Thyroid gland (tissue), 4 donors: ENCODE results near the gene AOC1. TPM values are rescaled to one million over a fixed set of nuclear protein-coding genes. Genes with fewer than 3 reads are reported as not detected.

Source experiments
- DNase-seq, 2 donors: peaks; one replicate each; pipeline ENCODE4 v3.0.0-alpha.2; 2019
- H3K27ac ChIP-seq, 3 donors: fragments of 200-600 bp; sonication (generic); 1 replicate in 2 of 3; 2 replicates in 1 of 3; pipeline ENCODE4 v1.5.1; 2016 to 2019; ENCODE audit warnings: mild to moderate bottlenecking in 1 of 3, moderate library complexity in 1 of 3
- H3K27me3 ChIP-seq: fragments of 200-600 bp; sonication (generic); one replicate; pipeline ENCODE4 v1.5.1; 2019
- H3K36me3 ChIP-seq, 2 donors: fragments of 200-600 bp; sonication (generic); one replicate each; pipeline ENCODE4 v1.5.1; 2016 to 2019
- H3K4me1 ChIP-seq, 2 donors: fragments of 200-600 bp; sonication (generic); one replicate each; pipeline ENCODE4 v1.5.1; 2017 to 2019
- H3K4me3 ChIP-seq, 3 donors: fragments of 200-600 bp; sonication (generic); replicated peaks in 1 of 3; 1 replicate in 2 of 3; 2 replicates in 1 of 3; pipeline ENCODE4 v1.5.1; 2016; ENCODE audit warnings: mild to moderate bottlenecking in 1 of 3
- H3K9me3 ChIP-seq: fragments of 200-600 bp; sonication (generic); one replicate; pipeline ENCODE4 v1.5.1; 2017
- CTCF ChIP-seq, 6 experiments: fragments of 200-600 bp in 3 of 6; fragments of 450-650 bp in 3 of 6; sonication (generic) in 3 of 6; IDR thresholded peaks; one replicate each; pipeline ENCODE4 v1.5.1; 2016 to 2019; ENCODE audit warnings: antibody characterized with exemption in 6 of 6, mild to moderate bottlenecking in 2 of 6, inconsistent platforms in 1 of 6, moderate library complexity in 1 of 6
- POLR2A ChIP-seq, 2 donors: fragments of 450-650 bp; IDR thresholded peaks; one replicate each; pipeline ENCODE4 v1.6.1; 2017; ENCODE audit warnings: antibody characterized with exemption in 2 of 2, mild to moderate bottlenecking in 2 of 2, moderate library complexity in 1 of 2
- WGBS, 2 donors: methylation state at CpG; one replicate each; pipeline ENCODE4 v1.1.5; 2017; 5-methylcytosine and 5-hydroxymethylcytosine counted together
- intact Hi-C: fragments of 100-400 bp; cut with DNase I; formaldehyde crosslinking; loops from one replicate; pipeline ENCODE4 v1.15.1; 2023
- total RNA-seq, 4 donors: library from RNA; depleted of rRNA; stranded (reverse); fragments of >200 nt; gene quantifications; one replicate each; pipeline ENCODE4 v1.2.3, GENCODE V29; 2016

AOC1 gene
- total RNA-seq, 4 donors from 2014 or later = 0.22 to 0.71 TPM; not detected in 2

DNA sequence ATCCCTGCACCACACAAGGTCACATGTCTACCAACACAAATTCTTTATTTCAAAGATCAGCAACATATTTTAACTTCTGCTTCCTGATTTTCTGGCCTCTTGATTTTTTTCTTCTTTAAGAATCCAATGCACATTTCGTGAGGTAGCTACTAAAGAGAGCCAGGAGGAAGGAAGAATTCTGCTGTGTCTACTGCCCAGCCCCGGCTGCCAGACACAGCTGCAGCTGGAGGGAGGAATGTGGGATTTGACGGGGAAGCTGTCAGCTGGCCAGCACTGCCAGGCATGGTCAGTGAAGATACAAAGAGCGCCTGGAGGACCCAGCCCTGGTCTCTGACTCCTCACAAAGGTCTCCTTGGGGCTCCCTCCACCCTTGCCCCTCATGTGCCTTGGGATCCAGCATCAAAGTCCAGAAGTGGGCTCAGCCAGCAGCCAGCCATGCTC, 6.9 kb upstream of the AOC1 start:
- Histone ChIP-seq H3K4me3 (no peak overlapping the region), H3K27me3 (no peaks in the 10 kb centered on the region), H3K9me3 (no peaks in the 10 kb centered on the region), H3K36me3 (no peaks in the 10 kb centered on the region), H3K4me1 (no peaks in the 10 kb centered on the region), H3K27ac (no peak overlapping the region)
- WGBS, 2 donors = 49 to 50% methylated on average over 4 of the region's 4 CpGs
- no peak for DNase-seq
- intact Hi-C loops = no loop called here
- TF ChIP-seq POLR2A (IDR thresholded peaks at IDR 0.05) = no peak
- TF ChIP-seq CTCF (IDR thresholded peaks at IDR 0.05) = no peak

DNA sequence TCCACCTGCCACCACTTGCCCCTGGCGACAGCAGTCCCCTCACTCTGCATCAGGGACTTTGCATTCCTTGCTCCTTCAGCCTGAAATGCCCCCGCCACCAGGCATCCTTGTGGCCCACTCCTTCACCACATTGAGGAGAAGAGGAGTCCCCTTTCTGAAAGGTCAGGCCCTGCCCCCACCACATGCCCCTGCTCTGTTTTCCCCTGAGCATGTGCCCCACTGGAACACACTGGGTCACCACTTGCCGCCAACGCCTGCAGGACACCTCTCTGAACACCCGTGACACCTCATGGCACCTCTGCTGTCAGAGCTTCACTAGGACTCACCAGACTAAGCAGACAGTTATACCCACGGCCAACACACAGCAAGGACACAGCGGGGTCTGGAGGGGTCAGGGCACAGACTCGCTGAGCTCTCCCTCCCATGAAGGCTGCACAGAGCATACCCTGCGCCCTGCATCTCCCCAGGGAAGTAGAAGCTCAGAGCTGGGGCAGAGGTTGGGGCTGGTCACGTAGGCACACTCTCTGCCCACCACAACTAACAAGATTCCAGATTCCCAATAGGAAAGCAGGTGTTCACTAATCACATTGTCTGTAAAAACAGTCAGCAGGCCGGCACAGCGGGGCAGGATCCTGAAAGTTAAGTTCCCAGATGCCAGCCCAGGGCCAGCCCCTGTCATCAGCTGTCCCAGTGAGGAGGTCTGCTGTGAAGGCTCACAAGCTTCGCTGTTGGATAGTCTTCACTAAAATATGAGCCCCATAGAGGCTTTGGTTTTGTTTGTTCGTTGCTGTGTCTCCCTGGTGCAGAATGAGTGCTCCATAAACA, 5.8 kb upstream of the AOC1 start:
- DNase-seq = no peak
- TF ChIP-seq POLR2A (IDR thresholded peaks at IDR 0.05) (no peak), CTCF (IDR thresholded peaks at IDR 0.05) (no peak)
- Histone ChIP-seq H3K36me3 (no peaks in the 10 kb centered on the region), H3K4me1 (no peaks in the 10 kb centered on the region), H3K4me3 (no peak overlapping the region), H3K9me3 (no peaks in the 10 kb centered on the region), H3K27ac (no peak overlapping the region), H3K27me3 (no peaks in the 10 kb centered on the region)
- intact Hi-C loops = no loop called here
- WGBS, 2 donors = 91% methylated on average over 11 to 14 of the region's 14 CpGs

GRCh38 chr7:150847536-150847935, 4.8 kb upstream of the AOC1 start:
- 94 to 98% methylated on average over 5 of the region's 5 CpGs for WGBS, 2 donors
- TF ChIP-seq CTCF (IDR thresholded peaks at IDR 0.05) (no peak), POLR2A (IDR thresholded peaks at IDR 0.05) (no peak)
- Histone ChIP-seq H3K9me3 (no peaks in the 10 kb centered on the region), H3K4me3 (no peak overlapping the region), H3K27me3 (no peaks in the 10 kb centered on the region), H3K36me3 (no peaks in the 10 kb centered on the region), H3K27ac (no peak overlapping the region), H3K4me1 (no peaks in the 10 kb centered on the region)
- intact Hi-C loops = no loop called here
- DNase-seq = no peak

- Histone ChIP-seq H3K27ac (no peak overlapping the region), H3K27me3 (no peaks in the 10 kb centered on the region), H3K4me3 (no peak overlapping the region), H3K36me3 (no peaks in the 10 kb centered on the region), H3K9me3 (no peaks in the 10 kb centered on the region), H3K4me1 (no peaks in the 10 kb centered on the region)
- no peak for DNase-seq
- TF ChIP-seq CTCF (IDR thresholded peaks at IDR 0.05) = no peak
- no peak for TF ChIP-seq POLR2A (IDR thresholded peaks at IDR 0.05)
- WGBS, 2 donors = 95% methylated on average over 8 of the region's 8 CpGs
- intact Hi-C loops = no loop called here
Measured at GRCh38 chr7:150848111-150848510, 4.2 kb upstream of the AOC1 start.

- H3K27me3 ChIP-seq = no peaks in the 10 kb centered on the region
- no peak for DNase-seq
- no peaks in the 10 kb centered on the region for H3K36me3 ChIP-seq
- intact Hi-C loops = no loop called here
- 89 to 93% methylated on average over 3 of the region's 3 CpGs for WGBS, 2 donors
- H3K4me1 ChIP-seq = no peaks in the 10 kb centered on the region
- TF ChIP-seq CTCF (IDR thresholded peaks at IDR 0.05) = no peak
- TF ChIP-seq POLR2A (IDR thresholded peaks at IDR 0.05) = no peak
- H3K27ac ChIP-seq = no peak overlapping the region
- no peak overlapping the region for H3K4me3 ChIP-seq
- no peaks in the 10 kb centered on the region for H3K9me3 ChIP-seq
Measured at GRCh38 chr7:150848561-150849115, 3.7 kb upstream of the AOC1 start.
